GM10266 (cell line): Measurements from ENCODE around the gene ATG4B.
"Not testable (repeated sequence)": the region's sequence is repeated elsewhere in the genome, so short reads cannot be mapped to it uniquely, and the experiment has no call there.

Experiments
- DNase-seq: peaks from one replicate; pipeline ENCODE4 v3.0.0; 2012; ENCODE audit errors: extremely low spot score
- CTCF ChIP-seq: IDR thresholded peaks from 2 replicates; pipeline ENCODE4 v1.5.1; 2012; ENCODE audit warnings: mild to moderate bottlenecking, low read depth; ENCODE audit not compliant: control insufficient read depth, insufficient read depth; ENCODE audit errors: missing control alignments

Gene ATG4B

DNA sequence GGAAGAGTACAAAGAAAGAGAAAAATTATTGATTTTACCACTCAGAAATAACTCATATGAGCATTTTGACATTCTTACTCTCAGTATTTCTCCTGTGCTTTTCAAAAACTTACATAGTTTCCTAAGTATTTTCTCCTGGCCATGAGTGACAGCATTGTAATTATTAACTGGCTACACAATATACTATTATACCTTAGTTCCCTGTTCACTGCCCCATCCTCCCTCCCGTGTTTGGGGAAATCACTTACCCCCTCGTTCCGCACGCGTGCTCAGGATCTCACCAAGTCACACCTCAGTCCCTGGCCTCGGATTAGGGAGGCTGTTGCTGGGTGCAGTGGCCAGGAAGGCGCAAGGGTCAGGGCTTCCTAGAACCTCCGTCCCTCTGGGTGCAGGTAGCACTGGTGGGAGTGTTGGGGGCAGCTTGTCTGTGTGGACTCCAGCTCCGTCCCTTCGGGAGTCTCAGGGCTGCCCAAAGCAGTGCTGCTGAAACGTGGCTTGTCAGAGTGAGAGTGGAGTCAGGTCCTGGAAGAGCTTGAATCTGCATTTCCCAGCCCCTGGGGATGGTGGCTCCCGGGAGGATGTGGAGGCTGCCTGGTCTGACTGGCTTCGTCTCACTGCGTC lies 23.2 kb downstream of the ATG4B start:
- no peak for TF ChIP-seq CTCF
- no peak for DNase-seq

DNA sequence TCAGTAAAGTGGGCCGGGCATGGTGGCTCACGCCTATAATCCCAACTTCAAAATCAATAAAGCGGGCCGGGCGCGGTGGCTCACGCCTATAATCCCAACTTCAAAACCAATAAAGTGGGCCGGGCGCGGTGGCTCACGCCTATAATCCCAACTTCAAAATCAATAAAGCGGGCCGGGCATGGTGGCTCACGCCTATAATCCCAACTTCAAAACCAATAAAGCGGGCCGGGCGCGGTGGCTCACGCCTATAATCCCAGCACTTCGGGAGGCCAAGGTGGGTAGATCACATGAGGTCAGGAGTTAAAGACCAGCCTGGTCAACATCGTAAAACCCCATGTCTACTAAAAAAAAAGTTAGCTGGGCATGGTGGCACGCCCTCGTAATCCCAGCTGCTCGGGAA lies 25.2 kb downstream of the ATG4B start:
- not testable (repeated sequence) for DNase-seq

DNA sequence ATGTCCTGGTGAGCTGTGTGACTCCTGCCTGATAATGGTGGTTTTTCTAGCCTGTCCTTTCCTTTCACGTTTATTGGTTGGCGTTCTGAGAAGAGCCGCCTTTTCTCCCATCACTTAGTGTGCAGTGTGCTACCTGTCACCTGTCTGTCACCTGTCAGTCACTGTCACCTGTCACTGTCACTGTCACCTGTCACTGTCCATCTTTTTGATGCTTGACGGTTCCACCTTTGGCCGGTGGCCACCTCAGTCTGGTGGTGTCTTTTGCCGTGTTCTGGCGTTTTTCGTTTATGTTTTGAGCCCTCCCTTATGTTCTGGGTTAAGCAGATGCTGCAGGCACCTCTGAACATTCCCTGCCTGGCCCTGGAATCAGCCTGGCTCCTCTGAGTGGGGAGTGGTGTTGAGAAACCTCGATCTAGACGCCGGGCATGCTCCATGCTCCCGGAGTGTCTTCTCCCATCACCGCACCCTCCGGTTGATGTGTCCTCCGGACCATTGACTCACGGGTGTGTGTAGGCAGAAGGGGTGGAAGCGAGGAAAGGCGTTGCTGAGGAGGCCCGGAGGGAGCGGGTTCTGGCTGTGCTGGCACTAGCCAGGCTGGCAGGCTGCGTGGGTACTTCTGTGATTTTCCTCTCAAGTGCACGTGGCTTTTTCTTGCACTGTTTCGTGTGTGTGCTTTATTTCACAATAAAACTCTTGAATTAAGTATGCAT lies 28.4 kb downstream of the ATG4B start:
- no peak for TF ChIP-seq CTCF
- DNase-seq: no peak

- DNase-seq: no peak
- no peak for TF ChIP-seq CTCF
Observed at GRCh38 chr2:241666627-241667400, 29.3 kb downstream of the ATG4B start.

- no peak for TF ChIP-seq CTCF
- DNase-seq: no peak
Observed at GRCh38 chr2:241668354-241668753, 30.9 kb downstream of the ATG4B start.

DNA sequence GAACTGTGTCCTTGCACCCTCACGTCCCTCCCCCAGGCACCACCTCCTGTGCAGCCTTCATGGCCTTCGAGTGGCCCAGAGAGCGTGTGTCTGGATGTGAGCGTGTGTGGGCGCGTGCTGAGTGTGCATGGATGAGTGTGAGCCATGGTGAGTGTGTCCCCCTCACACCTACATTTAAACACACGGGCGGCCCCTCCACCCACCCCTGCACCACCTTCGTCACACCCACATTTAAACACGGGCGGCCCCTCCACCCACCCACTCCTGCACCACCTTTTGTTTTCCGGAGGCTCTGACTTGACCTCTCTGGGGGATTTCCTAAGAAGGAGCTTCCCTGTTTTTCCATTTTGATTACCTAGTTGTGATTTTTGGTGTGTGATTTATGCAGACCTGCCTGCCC lies 31.3 kb downstream of the ATG4B start:
- no peak for TF ChIP-seq CTCF
- DNase-seq: no peak

GRCh38 chr2:241670333-241671110 lies 33.0 kb downstream of the ATG4B start:
- no peak for DNase-seq
- TF ChIP-seq CTCF: no peak
